KOPT-K1 (cell line): ENCODE results near the gene PCP4L1.
"Not testable (repeated sequence)": the region's sequence is repeated elsewhere in the genome, so short reads cannot be mapped to it uniquely, and the experiment has no call there.

Experiments used
- H3K27ac ChIP-seq: fragments of 200-600 bp; sonication (generic); 2 replicates; pipeline ENCODE4 v1.5.1; 2016; ENCODE audit warnings: antibody characterized with exemption, mild to moderate bottlenecking, low read depth, low read length; ENCODE audit not compliant: poor library complexity, severe bottlenecking
- H3K36me3 ChIP-seq: fragments of 200-600 bp; sonication (generic); 2 replicates; pipeline ENCODE4 v1.5.1; 2017; ENCODE audit warnings: antibody characterized with exemption, mild to moderate bottlenecking, low read length, moderate library complexity; ENCODE audit not compliant: insufficient read depth
- H3K9me3 ChIP-seq: fragments of 200-600 bp; sonication (generic); 2 replicates; pipeline ENCODE4 v1.5.1; 2017; ENCODE audit warnings: antibody characterized with exemption, low read length, mild to moderate bottlenecking; ENCODE audit not compliant: insufficient read depth, poor library complexity, severe bottlenecking

PCP4L1 gene

DNA sequence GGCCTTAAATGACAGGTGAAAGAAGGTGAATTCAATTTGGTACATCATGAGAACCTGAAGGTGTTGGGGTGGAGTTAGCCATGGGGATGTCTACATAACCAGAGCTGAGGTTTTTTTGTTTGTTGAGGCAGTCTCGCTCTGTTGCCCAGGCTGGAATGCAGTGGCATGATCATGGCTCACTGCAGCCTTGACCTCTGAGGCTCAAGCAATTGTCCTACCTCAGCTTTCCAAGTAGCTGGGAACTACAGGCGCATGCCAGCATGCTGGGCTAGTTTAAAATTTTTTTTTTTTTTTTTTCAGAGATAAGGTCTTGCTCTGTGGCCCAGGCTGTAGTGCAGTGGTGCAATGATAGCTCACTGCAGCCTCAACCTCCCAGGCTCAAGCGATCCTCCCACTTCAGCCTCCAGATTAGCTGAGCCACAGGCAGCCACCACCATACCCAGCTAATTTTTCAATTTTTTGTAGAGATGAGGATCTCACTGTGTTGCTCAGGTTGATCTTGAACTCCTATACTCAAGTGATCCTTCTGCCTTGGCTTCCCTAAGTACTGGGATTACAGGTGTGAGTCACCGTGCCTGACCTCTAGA lies 53.1 kb downstream of the PCP4L1 start:
- no peaks in the 10 kb centered on the region for H3K9me3 ChIP-seq
- no peak overlapping the region for H3K27ac ChIP-seq
- no peaks in the 10 kb centered on the region for H3K36me3 ChIP-seq

DNA sequence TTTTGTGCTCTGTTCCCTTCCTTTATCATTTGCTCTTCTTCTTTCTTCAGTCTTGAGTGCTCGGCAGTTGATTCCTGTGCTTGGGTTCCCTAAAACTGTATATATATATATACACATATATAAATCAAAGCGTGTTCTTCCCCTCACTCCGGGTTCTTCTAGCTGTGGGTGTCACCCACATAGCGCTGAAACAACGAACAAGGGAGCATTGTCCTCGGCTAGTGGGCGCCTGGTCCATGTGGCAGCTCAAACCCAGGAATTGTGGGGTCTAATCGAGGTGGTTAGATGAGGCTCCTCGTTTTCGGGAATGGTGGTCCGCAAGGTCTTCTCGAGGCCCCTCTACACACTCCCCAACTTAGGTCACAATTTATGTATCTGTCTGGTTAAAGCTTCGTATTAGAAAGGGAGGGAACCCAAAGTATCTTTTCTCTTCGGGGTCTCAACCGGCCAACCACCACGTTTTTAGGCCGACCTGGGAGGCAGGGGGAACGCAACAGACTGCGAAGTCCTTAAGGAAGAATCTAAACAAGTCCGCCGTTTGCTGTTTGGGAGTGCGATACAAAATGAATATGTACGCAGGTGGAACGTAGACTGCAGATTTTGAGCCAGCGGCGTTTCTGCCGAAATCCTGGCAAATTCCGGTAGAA lies 55.1 kb downstream of the PCP4L1 start:
- Histone ChIP-seq H3K36me3 (no peaks in the 10 kb centered on the region), H3K9me3 (no peaks in the 10 kb centered on the region), H3K27ac (peak overlapping the region; percentile 67)

DNA sequence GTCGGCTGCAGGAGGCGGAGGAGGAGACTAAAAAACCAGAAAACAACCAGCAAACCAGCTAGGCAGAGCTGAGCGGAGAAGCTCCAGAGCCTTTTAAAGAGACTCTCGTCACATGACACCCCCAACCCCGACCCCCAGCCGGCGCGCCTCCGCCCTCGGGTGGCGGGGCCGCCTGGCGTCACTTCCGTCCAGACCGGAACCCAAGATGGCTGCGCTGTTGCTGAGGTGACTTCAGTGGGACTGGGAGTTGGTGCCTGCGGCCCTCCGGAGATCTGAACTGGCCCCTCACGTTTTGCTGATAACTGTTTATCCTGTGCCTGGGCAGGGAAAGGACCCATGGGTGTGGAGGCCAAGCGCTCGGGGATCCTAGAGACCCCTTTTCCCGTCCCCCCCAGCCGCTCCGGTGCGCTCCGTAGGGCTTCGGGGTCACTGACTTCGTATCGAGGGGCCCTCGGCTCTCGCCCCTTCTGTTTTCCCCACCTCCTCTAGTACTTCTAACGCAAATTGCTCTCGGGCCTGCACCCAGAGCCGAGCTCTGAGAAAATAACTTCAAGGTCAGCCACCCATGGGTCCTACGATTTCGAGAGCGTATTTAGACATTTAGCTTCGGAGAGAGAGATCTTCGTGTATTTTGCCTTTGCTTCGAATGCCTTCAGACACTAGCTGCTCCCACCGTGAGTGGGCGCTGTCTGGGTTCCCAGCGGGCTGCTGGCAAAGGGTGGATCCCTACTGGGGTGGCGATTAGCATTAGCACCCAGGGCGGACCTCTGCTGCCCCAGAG lies 55.8 kb downstream of the PCP4L1 start, which contains the start of gene SDHC:
Gene SDHC (plus strand): TSS at position 181 of the 781 bp plus-strand sequence. CDS start 25 bp downstream, at position 206.
- Histone ChIP-seq H3K27ac (peak within 1 kb of the TSS; percentile 67), H3K9me3 (no peaks in the 10 kb centered on the region), H3K36me3 (peaks cover 2% of the 10 kb centered on the region; the same call in 1 of the 2 replicates)

DNA sequence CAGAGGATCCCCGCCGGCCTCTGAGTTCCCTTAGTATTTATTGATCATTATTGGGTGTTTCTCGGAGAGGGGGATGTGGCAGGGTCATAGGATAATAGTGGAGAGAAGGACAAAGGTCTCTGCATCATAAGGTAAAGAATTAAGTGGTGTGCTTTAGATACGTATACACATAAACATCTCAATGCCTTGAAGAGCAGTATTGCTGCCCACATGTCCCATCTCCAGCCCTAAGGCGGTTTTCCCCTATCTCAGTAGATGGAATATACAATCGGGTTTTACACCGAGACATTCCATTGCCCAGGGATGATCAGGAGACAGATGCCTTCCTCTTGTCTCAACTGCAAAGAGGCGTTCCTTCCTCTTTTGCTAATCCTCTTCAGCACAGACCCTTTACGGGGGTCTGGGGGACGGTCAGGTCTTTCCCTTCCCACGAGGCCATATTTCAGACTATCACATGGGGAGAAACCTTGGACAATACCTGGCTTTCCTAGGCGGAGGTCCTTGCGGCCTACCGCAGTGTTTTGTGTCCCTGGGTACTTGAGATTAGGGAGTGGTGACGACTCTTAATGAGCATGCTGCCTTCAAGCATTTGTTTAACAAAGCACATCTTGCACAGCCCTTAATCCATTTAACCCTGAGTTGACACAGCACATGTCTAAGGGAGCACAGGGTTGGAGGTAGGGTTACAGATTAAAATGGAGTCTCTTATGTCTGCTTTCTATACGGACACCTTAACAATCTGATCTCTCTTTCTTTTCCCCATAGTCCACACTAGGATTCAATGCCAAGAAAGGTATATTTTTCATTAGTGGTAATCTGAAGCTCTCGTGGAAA lies 57.5 kb downstream of the PCP4L1 start:
- H3K36me3 ChIP-seq, H3K9me3 ChIP-seq, H3K27ac ChIP-seq: not testable (repeated sequence)

DNA sequence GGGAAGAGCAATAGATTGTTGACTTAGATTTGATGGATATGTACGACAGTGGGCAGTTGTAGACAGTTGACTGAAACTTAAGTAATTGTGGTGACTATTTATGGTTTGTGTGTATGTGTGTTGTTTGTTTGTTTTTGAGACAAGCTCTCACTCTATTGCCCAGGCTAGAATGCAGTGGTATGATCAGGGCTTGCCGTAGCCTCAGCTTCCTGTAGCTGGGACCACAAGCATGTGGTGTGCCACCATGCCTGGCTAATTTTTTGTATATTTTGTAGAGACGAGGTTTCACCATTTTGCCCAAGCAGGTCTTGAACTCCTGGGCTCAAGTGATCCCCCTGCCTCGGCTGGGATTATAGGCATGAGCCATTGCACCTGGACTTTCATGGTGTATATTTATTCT lies 65.5 kb downstream of the PCP4L1 start:
- H3K36me3 ChIP-seq: peaks cover 47% of the 10 kb centered on the region
- H3K27ac ChIP-seq: no peak overlapping the region
- no peaks in the 10 kb centered on the region for H3K9me3 ChIP-seq

DNA sequence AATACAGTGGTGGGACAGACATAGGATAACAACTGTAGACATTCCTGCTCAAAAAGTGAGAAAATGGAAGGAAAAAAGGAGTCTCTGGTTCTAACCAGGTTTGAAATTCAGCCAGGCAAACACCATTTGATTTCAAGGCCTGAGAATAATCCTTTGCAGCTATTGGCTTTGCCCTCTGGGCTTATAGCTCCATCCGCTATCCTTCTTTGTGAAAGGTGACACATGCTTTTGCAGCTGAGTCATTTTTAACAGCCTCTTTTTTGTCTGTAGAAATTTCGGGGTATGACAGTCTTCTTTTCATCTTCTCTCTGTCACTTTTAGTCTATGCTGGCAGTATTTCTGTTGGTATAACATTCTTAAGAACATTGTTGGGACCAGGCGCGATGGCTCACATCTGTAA lies 71.8 kb downstream of the PCP4L1 start:
- H3K9me3 ChIP-seq: no peaks in the 10 kb centered on the region
- H3K36me3 ChIP-seq: peaks cover 91% of the 10 kb centered on the region
- no peak overlapping the region for H3K27ac ChIP-seq

DNA sequence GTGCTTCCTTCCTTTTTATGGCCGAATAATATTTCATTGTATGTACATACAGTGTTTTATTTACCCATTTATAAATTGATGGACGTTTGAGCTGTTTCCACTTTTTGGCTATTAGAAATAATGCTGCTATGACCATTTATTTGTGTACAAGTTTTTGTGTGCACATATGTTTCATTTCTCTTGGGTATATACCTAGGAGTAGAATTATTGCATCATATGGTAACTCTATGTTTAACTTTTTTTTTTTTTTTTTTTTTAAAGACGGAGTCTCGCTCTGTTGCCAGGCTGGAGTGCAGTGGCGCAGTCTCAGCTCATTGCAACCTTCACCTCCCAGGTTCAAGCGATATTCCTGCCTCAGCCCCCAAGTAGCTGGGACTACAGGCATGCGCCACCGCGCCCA lies 74.6 kb downstream of the PCP4L1 start:
- Histone ChIP-seq H3K9me3 (no peaks in the 10 kb centered on the region), H3K36me3 (peaks cover 96% of the 10 kb centered on the region)

More for the DNA sequence above, 74.6 kb downstream of the PCP4L1 start:
- H3K27ac ChIP-seq: no peak overlapping the region
